ENCODE measurements around the gene CACNA1S.

The CACNA1S gene

GRCh38 chr1:201007481-201007880 lies 104.7 kb downstream of the CACNA1S start:
- DNase-seq, result no peak

- DNase-seq, result no peak
Measured at GRCh38 chr1:201006450-201006849, 105.8 kb downstream of the CACNA1S start.

- DNase-seq, result no peak
Measured at GRCh38 chr1:201004732-201005131, 107.5 kb downstream of the CACNA1S start.

GRCh38 chr1:201004154-201004553 lies 108.1 kb downstream of the CACNA1S start:
- no peak for DNase-seq

GRCh38 chr1:201002510-201002909 lies 109.7 kb downstream of the CACNA1S start:
- no peak for DNase-seq

GRCh38 chr1:201001962-201002361 lies 110.3 kb downstream of the CACNA1S start:
- no peak for DNase-seq

GRCh38 chr1:201000391-201000790 lies 111.8 kb downstream of the CACNA1S start:
- DNase-seq, result no peak

- DNase-seq, result no peak
Measured at GRCh38 chr1:200999667-201000066, 112.6 kb downstream of the CACNA1S start.

- no peak for DNase-seq
Measured at GRCh38 chr1:200998323-200998722, 113.9 kb downstream of the CACNA1S start.

- DNase-seq, result no peak
Measured at GRCh38 chr1:200992382-200993048, 119.7 kb downstream of the CACNA1S start.

- no peak for DNase-seq
Measured at GRCh38 chr1:200991097-200991614, 121.1 kb downstream of the CACNA1S start.

GRCh38 chr1:200990114-200990513 lies 122.1 kb downstream of the CACNA1S start:
- DNase-seq, result no peak
